ENCODE data around the gene LAMA5.

Gene LAMA5

DNA sequence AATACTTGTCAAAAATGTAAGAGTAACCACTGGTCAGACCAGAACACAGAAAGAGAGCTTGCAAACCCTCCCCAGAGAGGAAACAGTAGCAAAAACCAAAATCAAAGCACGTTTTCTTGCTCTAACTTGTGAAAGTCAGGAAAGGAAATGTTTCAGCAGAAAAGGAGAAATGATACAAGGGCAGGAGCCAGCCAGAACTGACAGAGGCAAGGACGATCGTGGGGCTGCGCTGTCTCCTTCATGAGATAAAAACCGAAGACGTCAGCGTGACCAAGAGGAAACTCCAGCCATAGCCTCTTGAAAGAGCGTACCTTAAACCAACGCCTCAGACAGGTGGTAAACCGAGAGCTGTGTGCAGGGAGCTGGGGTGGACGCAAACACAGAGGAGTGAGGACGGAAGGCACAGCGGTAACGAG, 27.5 kb downstream of the LAMA5 start:
- Histone ChIP-seq H3K27ac (ENCODE audit: low read depth, low read length) (no peak overlapping the region), H3K4me1 (ENCODE audit: insufficient read depth, low read length) (no peaks in the 10 kb centered on the region), H3K9ac (ENCODE audit: low read length) (no peak overlapping the region), H3K9me3 (ENCODE audit: low read length) (no peaks in the 10 kb centered on the region), H3K27me3 (ENCODE audit: control insufficient read depth in 1 of 2, insufficient read depth in 2 of 2, low read length in 2 of 2) (no peaks in the 10 kb centered on the region), H3K36me3 (ENCODE audit: insufficient read depth, low read length) (peaks cover 54% of the 10 kb centered on the region), H3K4me3 (ENCODE audit: low read depth in 1 of 2, low read length in 2 of 2) (no peak overlapping the region)

DNA sequence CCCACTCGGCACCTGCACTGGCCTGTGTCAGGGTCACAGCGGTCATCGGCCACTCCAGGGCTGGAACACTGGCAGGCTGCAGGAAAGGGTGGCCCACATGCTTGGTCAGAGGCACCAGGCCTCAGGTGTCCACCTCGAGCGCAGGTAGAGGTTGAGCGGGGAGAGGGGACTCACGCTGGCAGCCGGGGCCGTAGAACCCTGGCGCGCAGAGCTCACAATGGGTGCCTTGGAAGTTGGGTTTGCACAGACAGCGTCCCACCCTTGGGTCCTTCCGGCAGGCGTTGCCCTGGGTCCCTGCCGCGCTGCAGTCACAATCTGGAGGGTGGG, 28.9 kb downstream of the LAMA5 start:
- no peak overlapping the region for H3K9ac ChIP-seq (ENCODE audit: low read length)
- H3K4me3 ChIP-seq (ENCODE audit: low read depth in 1 of 2, low read length in 2 of 2): no peak overlapping the region
- H3K9me3 ChIP-seq (ENCODE audit: low read length): no peaks in the 10 kb centered on the region
- H3K36me3 ChIP-seq (ENCODE audit: insufficient read depth, low read length): peaks cover 54% of the 10 kb centered on the region
- H3K4me1 ChIP-seq (ENCODE audit: insufficient read depth, low read length): no peaks in the 10 kb centered on the region
- H3K27me3 ChIP-seq (ENCODE audit: control insufficient read depth in 1 of 2, insufficient read depth in 2 of 2, low read length in 2 of 2): no peaks in the 10 kb centered on the region
- no peak overlapping the region for H3K27ac ChIP-seq (ENCODE audit: low read depth, low read length)

DNA sequence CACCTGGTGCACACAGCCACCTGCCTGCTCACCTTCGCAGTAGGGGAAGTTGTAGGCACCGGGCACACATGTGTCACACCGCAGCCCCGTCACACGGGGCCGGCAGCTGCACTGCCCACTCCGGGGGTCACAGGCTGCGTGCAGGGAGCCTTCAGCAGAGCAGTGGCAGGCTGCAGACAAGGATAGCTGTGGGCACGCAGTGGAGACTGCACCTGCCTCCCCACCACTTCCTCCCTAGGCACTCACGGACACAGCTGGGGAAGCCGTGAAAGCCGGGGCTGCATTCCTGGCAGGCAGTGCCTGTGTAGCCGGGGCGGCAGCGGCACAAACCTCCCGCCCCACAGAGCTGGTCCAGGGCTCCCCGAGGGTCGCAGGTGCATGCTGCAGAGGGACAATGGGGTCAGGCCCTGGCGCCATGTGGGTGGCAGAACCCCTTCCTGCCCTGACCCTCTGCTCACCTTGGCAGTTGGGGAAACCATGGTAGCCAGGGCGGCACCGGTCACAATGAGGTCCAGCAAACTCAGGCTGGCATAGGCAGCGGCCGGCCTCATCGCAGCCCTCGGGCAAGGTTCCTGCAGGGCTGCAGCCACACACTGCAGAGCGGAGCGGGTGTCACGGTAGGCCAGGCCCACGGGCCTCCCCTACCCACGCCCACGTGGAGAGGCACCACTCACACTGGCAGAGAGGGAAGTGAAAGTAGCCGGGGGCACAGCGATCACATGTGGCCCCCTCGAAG, 29.4 kb downstream of the LAMA5 start:
- no peaks in the 10 kb centered on the region for H3K9me3 ChIP-seq (ENCODE audit: low read length)
- no peaks in the 10 kb centered on the region for H3K27me3 ChIP-seq (ENCODE audit: control insufficient read depth in 1 of 2, insufficient read depth in 2 of 2, low read length in 2 of 2)
- H3K4me1 ChIP-seq (ENCODE audit: insufficient read depth, low read length): no peaks in the 10 kb centered on the region
- no peak overlapping the region for H3K27ac ChIP-seq (ENCODE audit: low read depth, low read length)
- no peak overlapping the region for H3K4me3 ChIP-seq (ENCODE audit: low read depth in 1 of 2, low read length in 2 of 2)
- peaks cover 54% of the 10 kb centered on the region for H3K36me3 ChIP-seq (ENCODE audit: insufficient read depth, low read length)
- no peak overlapping the region for H3K9ac ChIP-seq (ENCODE audit: low read length)

DNA sequence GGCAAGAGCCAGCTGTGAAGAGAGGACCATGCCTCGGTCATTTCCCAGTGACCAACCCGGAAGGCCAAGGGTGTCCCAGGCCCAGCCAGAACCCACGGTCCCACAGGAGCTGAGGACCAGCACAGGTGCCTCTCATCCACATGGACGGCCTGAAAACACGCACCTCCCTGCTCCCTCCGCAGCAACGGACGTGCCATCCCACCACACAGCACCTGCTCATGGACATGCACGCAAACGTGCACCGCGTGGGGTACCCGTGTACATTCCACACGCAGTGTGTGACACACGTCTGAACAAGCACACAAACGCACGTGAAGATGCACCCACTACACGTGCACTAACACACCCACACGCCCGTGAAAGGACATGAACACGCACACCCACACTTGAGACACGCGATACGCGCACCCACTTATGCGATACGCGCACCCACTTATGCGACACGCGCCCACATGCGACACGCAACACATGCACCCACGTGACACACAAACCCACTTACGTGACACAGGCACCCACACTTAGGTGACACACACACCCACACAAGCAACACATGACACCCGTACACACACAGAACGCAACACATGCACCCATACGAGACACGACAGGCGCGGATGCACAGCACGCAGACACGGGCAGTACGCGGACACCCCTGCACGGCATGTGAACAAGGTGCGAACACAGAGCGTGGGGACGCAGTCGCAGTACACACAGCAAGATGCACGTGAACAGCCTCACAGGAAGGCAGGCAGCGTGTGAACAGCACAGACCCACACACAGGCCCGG, 30.1 kb downstream of the LAMA5 start:
- Histone ChIP-seq H3K27me3 (ENCODE audit: control insufficient read depth in 1 of 2, insufficient read depth in 2 of 2, low read length in 2 of 2) (no peaks in the 10 kb centered on the region), H3K4me3 (ENCODE audit: low read depth in 1 of 2, low read length in 2 of 2) (no peak overlapping the region), H3K27ac (ENCODE audit: low read depth, low read length) (no peak overlapping the region), H3K9ac (ENCODE audit: low read length) (no peak overlapping the region), H3K4me1 (ENCODE audit: insufficient read depth, low read length) (no peaks in the 10 kb centered on the region), H3K9me3 (ENCODE audit: low read length) (no peaks in the 10 kb centered on the region), H3K36me3 (ENCODE audit: insufficient read depth, low read length) (peaks cover 61% of the 10 kb centered on the region)

DNA sequence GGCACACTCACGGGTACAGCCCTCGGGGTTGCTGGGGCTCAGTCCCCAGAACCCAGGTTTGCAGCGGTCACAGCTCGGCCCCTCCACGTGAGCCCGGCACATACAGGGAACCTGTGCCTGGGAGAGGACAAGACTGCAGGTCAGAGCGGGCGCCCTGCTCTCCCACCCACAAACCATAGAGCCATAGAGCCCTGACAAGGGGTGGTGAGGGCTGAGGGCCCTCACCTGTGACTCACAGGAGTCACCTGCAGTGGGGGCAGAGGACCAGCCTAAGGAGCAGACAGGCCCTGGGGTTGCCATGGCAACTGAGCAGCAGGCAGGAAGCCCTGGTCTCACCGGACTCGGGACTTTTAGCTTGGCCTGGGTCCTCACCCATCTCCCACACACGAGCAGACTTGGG, 30.8 kb downstream of the LAMA5 start:
- Histone ChIP-seq H3K36me3 (ENCODE audit: insufficient read depth, low read length) (peaks cover 67% of the 10 kb centered on the region), H3K9me3 (ENCODE audit: low read length) (no peaks in the 10 kb centered on the region), H3K4me3 (ENCODE audit: low read depth in 1 of 2, low read length in 2 of 2) (no peak overlapping the region), H3K9ac (ENCODE audit: low read length) (no peak overlapping the region), H3K4me1 (ENCODE audit: insufficient read depth, low read length) (no peaks in the 10 kb centered on the region), H3K27ac (ENCODE audit: low read depth, low read length) (no peak overlapping the region), H3K27me3 (ENCODE audit: control insufficient read depth in 1 of 2, insufficient read depth in 2 of 2, low read length in 2 of 2) (no peaks in the 10 kb centered on the region)

DNA sequence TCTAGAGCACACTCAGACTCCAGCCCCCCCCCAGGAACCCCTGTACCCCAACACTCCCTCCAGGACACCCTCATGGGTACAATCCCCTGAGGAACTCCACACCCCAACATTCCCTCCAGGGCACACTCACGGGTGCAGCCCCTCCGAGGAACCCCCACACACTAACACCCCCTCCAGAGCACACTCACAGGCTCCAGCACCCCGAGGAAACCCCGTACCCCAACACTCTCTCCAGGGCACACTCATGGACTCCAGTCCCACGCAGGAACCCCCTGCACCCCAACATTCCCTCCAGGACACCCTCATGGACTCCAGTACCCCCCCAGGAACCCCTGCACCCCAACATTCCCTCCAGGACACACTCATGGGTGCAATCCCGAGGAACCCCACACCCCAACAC, 31.6 kb downstream of the LAMA5 start:
- H3K4me3 ChIP-seq (ENCODE audit: low read depth in 1 of 2, low read length in 2 of 2): no peak overlapping the region
- H3K9ac ChIP-seq (ENCODE audit: low read length): no peak overlapping the region
- H3K27ac ChIP-seq (ENCODE audit: low read depth, low read length): no peak overlapping the region
- H3K36me3 ChIP-seq (ENCODE audit: insufficient read depth, low read length): peaks cover 67% of the 10 kb centered on the region
- H3K27me3 ChIP-seq (ENCODE audit: control insufficient read depth in 1 of 2, insufficient read depth in 2 of 2, low read length in 2 of 2): no peaks in the 10 kb centered on the region
- no peaks in the 10 kb centered on the region for H3K4me1 ChIP-seq (ENCODE audit: insufficient read depth, low read length)
- no peaks in the 10 kb centered on the region for H3K9me3 ChIP-seq (ENCODE audit: low read length)

DNA sequence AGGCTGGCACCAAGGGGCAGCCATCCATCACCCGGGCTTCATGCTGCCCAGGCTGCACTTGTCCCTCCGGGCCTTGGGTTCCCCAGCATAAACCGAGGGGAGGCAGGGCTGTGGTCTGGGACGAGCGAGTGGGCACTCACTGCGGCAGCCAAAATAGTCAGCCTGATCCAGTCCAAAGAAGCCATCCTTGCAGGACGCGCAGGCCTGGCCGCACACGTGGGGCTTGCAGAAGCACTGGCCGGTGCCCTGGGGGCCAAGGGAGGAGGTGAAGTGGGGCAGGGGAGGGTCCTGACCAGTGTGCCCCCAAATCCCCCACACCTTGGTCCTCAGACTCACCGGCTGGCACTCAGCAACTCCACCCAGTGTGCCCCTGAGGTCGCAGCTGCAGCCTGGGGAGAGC, 32.2 kb downstream of the LAMA5 start:
- Histone ChIP-seq H3K9me3 (ENCODE audit: low read length) (no peaks in the 10 kb centered on the region), H3K27ac (ENCODE audit: low read depth, low read length) (no peak overlapping the region), H3K4me1 (ENCODE audit: insufficient read depth, low read length) (no peaks in the 10 kb centered on the region), H3K36me3 (ENCODE audit: insufficient read depth, low read length) (peaks cover 71% of the 10 kb centered on the region), H3K4me3 (ENCODE audit: low read depth in 1 of 2, low read length in 2 of 2) (no peak overlapping the region), H3K9ac (ENCODE audit: low read length) (no peak overlapping the region), H3K27me3 (ENCODE audit: control insufficient read depth in 1 of 2, insufficient read depth in 2 of 2, low read length in 2 of 2) (no peaks in the 10 kb centered on the region)

DNA sequence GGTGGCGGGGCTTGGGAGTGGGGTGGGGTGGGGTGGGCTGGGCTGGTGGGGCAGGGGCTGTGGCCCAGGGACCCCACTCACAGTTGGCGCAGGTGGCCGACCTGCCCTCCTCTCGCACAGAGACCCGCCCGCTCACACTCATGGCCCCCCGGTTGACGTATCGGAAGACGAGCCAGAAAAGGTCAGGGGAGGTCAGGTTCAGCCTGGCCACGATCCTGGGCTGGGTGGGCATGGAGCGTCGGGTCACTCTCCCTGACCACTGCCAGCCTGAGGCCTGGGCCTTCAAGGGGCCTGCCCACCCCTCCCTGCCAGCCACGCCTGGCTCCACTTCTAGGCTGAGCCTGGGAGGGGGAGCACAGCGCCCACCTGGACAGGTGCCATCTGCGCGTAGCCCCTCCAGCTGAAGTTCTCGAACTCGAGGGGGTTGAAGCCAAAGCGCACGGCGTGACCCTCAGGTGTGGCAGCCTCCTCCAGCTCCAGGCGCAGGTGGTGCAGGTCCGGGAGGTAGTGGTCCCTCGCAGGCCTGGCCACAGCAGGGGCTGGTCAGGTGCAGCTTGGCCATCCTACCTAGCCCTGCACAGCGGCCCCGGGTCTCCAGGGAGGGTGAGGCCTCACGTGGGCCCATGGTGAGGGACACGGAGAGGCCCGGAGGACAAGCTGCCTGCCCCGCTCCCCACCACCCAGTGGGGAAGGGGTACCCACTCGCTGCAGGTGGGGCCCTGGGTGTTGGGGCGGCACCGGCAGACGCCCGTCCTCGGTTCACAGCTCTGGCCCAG, 33.1 kb downstream of the LAMA5 start:
- Histone ChIP-seq H3K4me3 (ENCODE audit: low read depth in 1 of 2, low read length in 2 of 2) (no peak overlapping the region), H3K4me1 (ENCODE audit: insufficient read depth, low read length) (no peaks in the 10 kb centered on the region), H3K27me3 (ENCODE audit: control insufficient read depth in 1 of 2, insufficient read depth in 2 of 2, low read length in 2 of 2) (no peaks in the 10 kb centered on the region), H3K27ac (ENCODE audit: low read depth, low read length) (no peak overlapping the region), H3K9ac (ENCODE audit: low read length) (no peak overlapping the region), H3K36me3 (ENCODE audit: insufficient read depth, low read length) (peaks cover 72% of the 10 kb centered on the region), H3K9me3 (ENCODE audit: low read length) (no peaks in the 10 kb centered on the region)

DNA sequence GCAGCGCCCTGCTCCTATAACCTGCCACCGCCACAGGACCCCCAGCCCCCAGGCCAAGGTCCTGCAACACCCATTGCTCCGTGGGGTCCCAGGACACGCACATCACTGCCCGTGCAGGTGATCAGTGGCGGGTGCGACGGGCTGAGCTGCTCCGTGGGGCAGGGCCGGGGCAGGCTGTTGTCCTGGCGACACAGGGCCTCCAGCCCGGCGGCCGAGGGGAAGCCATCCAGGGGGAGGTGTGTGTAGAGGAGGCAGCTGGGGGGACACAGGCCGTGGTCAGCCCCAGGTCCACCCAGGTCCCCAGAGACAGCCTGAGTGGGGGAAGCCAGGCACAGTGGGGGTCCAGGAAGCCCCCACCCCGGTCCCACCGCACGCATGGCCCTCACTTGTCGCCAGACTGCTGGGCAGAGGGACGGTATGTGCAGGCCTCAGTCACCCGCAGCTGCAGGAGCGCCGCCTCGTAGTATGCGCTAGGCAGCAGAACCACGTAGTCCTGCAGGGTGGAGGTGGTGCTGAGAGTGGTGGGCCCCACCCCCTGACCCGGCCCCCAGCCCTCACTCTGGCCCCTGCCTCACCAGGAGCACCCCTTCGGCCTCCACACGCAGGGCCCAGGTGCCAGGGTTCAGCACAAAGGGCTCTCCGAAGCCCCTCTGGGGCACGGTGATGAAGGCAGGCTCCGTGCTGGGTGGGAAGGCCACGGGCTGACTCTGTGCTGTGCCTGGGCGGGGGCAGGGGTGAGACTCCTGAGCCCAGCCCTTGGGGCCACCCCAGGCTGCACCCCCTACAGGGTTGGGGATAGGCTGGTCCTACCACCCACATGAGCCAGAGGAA, 33.9 kb downstream of the LAMA5 start:
- Histone ChIP-seq H3K4me3 (ENCODE audit: low read depth in 1 of 2, low read length in 2 of 2) (no peak overlapping the region), H3K9ac (ENCODE audit: low read length) (no peak overlapping the region), H3K9me3 (ENCODE audit: low read length) (no peaks in the 10 kb centered on the region), H3K4me1 (ENCODE audit: insufficient read depth, low read length) (no peaks in the 10 kb centered on the region), H3K27ac (ENCODE audit: low read depth, low read length) (no peak overlapping the region), H3K27me3 (ENCODE audit: control insufficient read depth in 1 of 2, insufficient read depth in 2 of 2, low read length in 2 of 2) (no peaks in the 10 kb centered on the region), H3K36me3 (ENCODE audit: insufficient read depth, low read length) (peaks cover 79% of the 10 kb centered on the region)

DNA sequence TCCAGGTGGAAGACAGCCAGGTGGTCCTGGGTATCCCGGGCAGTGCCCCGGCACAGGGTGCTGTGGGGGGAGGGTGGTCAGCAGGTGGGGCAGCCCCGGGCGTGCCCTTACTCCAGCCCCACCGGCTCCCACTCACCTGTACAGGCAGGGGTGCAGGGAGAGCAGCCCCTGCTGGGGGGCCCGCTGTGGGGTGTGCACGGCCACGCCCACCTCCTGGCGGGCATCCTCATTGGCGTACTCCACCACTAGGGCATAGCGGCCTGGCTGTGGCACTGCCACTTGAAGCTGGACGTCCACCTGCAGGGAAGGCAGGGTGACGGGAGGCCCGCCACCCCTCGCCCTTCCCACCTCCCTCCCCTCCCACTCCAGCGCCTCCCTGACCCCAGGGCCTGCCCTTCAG, 34.7 kb downstream of the LAMA5 start:
- no peak overlapping the region for H3K4me3 ChIP-seq (ENCODE audit: low read depth in 1 of 2, low read length in 2 of 2)
- H3K27me3 ChIP-seq (ENCODE audit: control insufficient read depth in 1 of 2, insufficient read depth in 2 of 2, low read length in 2 of 2): no peaks in the 10 kb centered on the region
- H3K9me3 ChIP-seq (ENCODE audit: low read length): no peaks in the 10 kb centered on the region
- no peak overlapping the region for H3K27ac ChIP-seq (ENCODE audit: low read depth, low read length)
- no peak overlapping the region for H3K9ac ChIP-seq (ENCODE audit: low read length)
- H3K4me1 ChIP-seq (ENCODE audit: insufficient read depth, low read length): no peaks in the 10 kb centered on the region
- peaks cover 79% of the 10 kb centered on the region for H3K36me3 ChIP-seq (ENCODE audit: insufficient read depth, low read length)

DNA sequence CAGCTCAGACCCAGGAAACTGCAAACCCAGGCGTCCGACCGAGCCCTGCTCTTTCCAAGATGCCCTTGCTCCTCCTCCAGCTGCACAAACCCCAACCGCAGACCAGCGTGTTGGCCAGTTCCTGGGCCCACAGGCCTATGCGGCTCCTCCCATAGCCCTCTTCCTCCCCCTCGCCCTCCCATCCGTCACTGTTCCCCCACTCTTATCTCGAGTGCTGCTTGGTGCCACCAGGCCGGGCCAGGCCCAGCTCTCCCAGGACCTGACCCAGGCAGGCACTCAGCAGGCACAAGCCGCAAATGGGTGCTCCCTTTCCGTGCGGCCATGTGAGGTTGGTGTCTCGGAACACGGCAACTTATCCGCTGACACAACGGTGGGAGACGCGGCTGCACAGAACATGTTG, 35.8 kb downstream of the LAMA5 start:
- H3K9ac ChIP-seq (ENCODE audit: low read length): no peak overlapping the region
- H3K36me3 ChIP-seq (ENCODE audit: insufficient read depth, low read length): peaks cover 79% of the 10 kb centered on the region
- no peaks in the 10 kb centered on the region for H3K4me1 ChIP-seq (ENCODE audit: insufficient read depth, low read length)
- no peaks in the 10 kb centered on the region for H3K9me3 ChIP-seq (ENCODE audit: low read length)
- H3K27ac ChIP-seq (ENCODE audit: low read depth, low read length): no peak overlapping the region
- H3K27me3 ChIP-seq (ENCODE audit: control insufficient read depth in 1 of 2, insufficient read depth in 2 of 2, low read length in 2 of 2): no peaks in the 10 kb centered on the region
- no peak overlapping the region for H3K4me3 ChIP-seq (ENCODE audit: low read depth in 1 of 2, low read length in 2 of 2)
